Peyer's patch (tissue), 4 donors: ENCODE data around the gene SYTL5.

Experiments
- POLR2A ChIP-seq, 2 donors: fragments of 450-650 bp; IDR thresholded peaks; one replicate each; pipeline ENCODE4 v1.5.1; 2017; ENCODE audit warnings: antibody characterized with exemption in 2 of 2, mild to moderate bottlenecking in 2 of 2, moderate library complexity in 2 of 2
- TF ChIP-seq, protein P1 (sequence below), 6 experiments: fragments of 450-650 bp in 4 of 6; fragments of 200-600 bp in 2 of 6; sonication (generic) in 1 of 6; IDR thresholded peaks; one replicate each; pipeline ENCODE4 v1.5.1; 2017 to 2019; ENCODE audit warnings: antibody characterized with exemption in 6 of 6, mild to moderate bottlenecking in 3 of 6, moderate library complexity in 1 of 6

DNA sequence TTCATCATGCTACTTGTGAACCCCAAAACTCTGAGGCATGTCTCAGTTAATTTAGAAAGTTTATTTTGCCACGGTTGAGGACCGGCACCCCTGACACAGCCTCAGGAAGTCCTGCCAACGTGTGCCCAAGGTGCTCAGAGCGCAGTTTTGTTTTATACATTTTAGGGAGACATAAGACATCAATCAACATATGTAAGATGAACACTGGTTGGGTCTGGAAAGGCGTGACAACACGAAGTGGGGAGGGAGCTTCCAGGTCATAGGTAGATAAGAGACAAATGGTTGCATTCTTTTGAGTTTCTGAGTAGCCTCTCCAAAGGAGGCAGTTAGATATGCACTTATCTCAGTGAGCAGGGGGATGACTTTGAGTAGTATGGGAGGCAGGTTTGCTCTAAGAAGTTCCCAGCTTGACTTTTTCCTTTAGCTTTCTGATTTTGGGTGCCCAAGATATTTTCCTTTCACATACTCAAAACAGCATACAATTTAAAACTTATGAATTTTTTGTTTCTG is 98.9 kb downstream of the SYTL5 start:
- TF ChIP-seq, protein P1, sequence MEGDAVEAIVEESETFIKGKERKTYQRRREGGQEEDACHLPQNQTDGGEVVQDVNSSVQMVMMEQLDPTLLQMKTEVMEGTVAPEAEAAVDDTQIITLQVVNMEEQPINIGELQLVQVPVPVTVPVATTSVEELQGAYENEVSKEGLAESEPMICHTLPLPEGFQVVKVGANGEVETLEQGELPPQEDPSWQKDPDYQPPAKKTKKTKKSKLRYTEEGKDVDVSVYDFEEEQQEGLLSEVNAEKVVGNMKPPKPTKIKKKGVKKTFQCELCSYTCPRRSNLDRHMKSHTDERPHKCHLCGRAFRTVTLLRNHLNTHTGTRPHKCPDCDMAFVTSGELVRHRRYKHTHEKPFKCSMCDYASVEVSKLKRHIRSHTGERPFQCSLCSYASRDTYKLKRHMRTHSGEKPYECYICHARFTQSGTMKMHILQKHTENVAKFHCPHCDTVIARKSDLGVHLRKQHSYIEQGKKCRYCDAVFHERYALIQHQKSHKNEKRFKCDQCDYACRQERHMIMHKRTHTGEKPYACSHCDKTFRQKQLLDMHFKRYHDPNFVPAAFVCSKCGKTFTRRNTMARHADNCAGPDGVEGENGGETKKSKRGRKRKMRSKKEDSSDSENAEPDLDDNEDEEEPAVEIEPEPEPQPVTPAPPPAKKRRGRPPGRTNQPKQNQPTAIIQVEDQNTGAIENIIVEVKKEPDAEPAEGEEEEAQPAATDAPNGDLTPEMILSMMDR (IDR thresholded peaks at IDR 0.05), result no peak
- TF ChIP-seq POLR2A (IDR thresholded peaks at IDR 0.05), result no peak
